AG04449 (cell line): Measurements from ENCODE around the gene GPC3.

Experiments used
- CTCF ChIA-PET: fragments of 350-600 bp; formaldehyde crosslinking; extraction: SDS; loops from one replicate; lab custom pipeline; 2021; ENCODE audit warnings: antibody characterized with exemption; lab: Yijun Ruan, JAX
- POLR2A ChIA-PET: fragments of 400-600, 350-600 bp; formaldehyde crosslinking; extraction: SDS; loops from one replicate; lab custom pipeline; 2020; ENCODE audit warnings: antibody characterized with exemption, inconsistent platforms; lab: Yijun Ruan, JAX
- DNase-seq: peaks from one replicate; pipeline ENCODE4 v3.0.0-alpha.2; 2010; ENCODE audit warnings: low read depth, low spot score
- H3K4me3 ChIP-seq: 2 replicates; pipeline ENCODE4 v1.5.1; 2011; ENCODE audit warnings: low read depth, mild to moderate bottlenecking, control low read depth, low read length
- CTCF ChIP-seq: IDR thresholded peaks from one replicate; pipeline ENCODE4 v1.5.1; 2011; ENCODE audit warnings: mild to moderate bottlenecking, moderate library complexity, low read length, control low read depth, inconsistent platforms; ENCODE audit not compliant: insufficient read depth; ENCODE audit errors: missing control alignments

Gene GPC3

GRCh38 chrX:133983974-133984845, 1.2 kb downstream of the GPC3 start:
- no peak overlapping the region for H3K4me3 ChIP-seq
- ChIA-PET CTCF (no interaction called here), POLR2A (no interaction called here)

GRCh38 chrX:133983256-133983973, 2.0 kb downstream of the GPC3 start:
- ChIA-PET CTCF (no interaction called here), POLR2A (no interaction called here)
- DNase-seq = no peak
- TF ChIP-seq CTCF = no peak
- no peak overlapping the region for H3K4me3 ChIP-seq

More at GRCh38 chrX:133983974-133984845, 1.2 kb downstream of the GPC3 start:
- no peak for TF ChIP-seq CTCF
- DNase-seq = no peak

- no peak overlapping the region for H3K4me3 ChIP-seq
- no peak for TF ChIP-seq CTCF
- no peak for DNase-seq
- CTCF ChIA-PET = no interaction called here
- POLR2A ChIA-PET = no interaction called here
Measured at GRCh38 chrX:133981924-133982323, 3.5 kb downstream of the GPC3 start.

GRCh38 chrX:133980832-133981588, 4.4 kb downstream of the GPC3 start:
- DNase-seq = no peak
- H3K4me3 ChIP-seq = no peak overlapping the region
- CTCF ChIA-PET = no interaction called here
- POLR2A ChIA-PET = no interaction called here
- no peak for TF ChIP-seq CTCF

- ChIA-PET POLR2A (no interaction called here), CTCF (no interaction called here)
- DNase-seq = no peak
Measured at GRCh38 chrX:133980406-133980805, 5.0 kb downstream of the GPC3 start.

More at GRCh38 chrX:133980406-133980805, 5.0 kb downstream of the GPC3 start:
- no peak overlapping the region for H3K4me3 ChIP-seq
- no peak for TF ChIP-seq CTCF
